Measurements from ENCODE around the gene KRTAP10-1. TPM values are rescaled to one million over a fixed set of nuclear protein-coding genes. Genes with fewer than 3 reads are reported as not detected.
A peak's percentile ranks its signal among the peaks of the same experiment; 100 is the strongest.

The KRTAP10-1 gene
- total RNA-seq, 1 donor from 2014 or later = not detected

GRCh38 chr21:44527156-44527982 is 12.6 kb downstream of the KRTAP10-1 start:
- no peak for DNase-seq

DNA sequence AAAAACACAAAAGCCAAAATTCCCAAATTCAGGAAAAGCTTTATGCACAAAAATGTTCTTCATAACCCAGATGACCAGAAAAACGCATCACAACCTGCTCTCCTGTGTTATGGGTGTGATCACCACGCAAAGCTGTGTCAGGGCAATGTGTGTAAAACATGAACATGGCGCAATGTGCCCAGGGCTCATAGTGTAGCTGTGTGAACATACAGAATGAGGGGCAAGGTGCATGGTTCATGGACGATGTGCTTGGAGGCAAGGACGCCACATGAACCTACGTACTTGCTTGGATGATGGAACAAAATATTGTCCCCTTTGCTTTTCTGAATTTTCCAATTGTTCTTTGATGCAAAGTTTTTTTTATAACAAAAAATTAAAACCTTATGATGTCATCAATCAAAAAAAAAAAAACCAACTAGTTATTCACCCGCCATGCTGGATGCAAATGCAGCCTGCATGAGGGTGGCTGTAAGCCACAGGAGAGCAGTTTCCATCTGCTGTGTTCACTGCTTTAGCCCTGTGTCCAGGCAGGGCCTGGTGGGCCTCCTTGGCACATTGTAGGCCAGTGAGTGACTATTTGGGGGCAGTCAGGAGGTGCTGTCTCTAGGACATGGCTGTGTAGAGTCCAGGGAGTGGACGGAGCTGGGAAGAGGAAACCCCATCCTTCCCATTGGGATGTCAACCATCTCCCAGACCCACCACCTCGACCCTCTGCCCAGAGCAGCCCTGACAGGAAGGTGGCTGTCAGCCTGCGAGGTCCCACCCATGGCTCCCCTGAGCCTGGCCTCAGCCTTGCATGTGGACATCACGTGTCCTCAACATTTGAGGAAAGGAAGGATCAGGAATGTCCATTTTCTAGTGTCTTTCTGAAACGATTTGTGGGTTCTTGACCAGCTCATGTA is 13.6 kb downstream of the KRTAP10-1 start:
- DNase-seq = no peak

GRCh38 chr21:44525391-44526095 is 14.5 kb downstream of the KRTAP10-1 start:
- DNase-seq = no peak

- no peak for DNase-seq
Measured at GRCh38 chr21:44524414-44525371, 15.3 kb downstream of the KRTAP10-1 start.

DNA sequence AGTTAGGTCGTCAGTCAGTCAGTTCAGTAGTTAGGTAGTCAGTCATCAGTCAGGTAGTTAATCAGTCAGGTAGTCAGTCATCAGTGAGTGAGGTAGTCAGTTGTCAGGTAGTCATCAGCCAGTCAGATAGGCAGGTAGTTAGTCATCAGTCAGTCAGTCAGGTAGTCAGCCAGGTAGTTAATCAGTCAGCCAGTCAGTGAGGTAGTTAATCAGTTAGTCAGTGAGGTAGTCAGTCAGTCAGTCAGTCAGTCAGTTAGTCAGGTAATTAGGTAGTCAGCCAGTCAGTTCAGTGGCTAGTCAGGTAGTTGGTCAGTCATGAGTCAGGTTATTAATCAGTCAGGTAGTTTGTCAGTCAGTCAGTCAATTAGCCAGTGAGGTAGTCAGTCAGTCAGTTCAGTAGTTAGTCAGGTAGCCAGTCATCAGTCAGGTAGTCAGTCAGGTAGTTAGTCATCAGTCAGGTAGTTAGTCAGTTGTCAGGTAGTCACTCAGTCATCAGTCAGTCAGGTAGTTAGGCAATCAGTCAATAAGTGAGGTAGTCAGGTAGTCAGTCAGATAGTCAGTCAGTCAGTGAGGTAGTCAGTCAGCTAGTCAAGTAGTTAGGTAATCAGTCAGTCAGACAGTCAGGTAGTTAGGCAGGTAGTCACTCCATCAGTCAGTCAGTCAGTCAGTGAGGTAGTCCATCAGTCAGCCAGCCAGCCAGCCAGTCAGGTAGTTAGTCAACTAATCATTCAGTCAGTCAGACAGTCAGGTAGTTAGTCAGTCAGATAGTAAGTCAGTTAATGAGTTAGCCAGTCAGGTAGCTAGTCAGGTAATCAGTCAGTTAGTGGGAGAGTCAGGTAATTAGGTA is 16.2 kb downstream of the KRTAP10-1 start:
- no peak for DNase-seq

DNA sequence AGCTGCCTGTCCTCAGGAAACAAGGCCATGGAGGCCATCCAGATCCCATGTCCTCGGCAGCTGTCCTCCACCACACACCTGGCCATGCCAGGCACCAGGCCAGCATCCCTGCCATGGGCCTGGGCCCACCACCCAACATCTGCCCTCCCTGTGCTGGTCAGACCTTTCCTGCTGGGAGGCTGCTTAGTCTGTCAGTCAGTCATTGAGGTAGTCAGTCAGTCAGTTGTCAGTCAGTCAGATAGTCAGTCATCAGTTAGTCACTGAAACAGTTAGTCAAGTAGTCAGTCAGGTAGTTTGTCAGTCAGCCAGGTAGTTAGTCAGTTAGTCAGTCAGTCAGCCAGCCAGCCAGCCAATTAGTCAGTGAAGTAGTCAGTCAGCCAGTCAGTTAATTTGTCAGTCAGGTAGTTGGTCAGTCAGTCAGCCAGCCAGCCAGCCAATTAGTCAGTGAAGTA is 17.2 kb downstream of the KRTAP10-1 start:
- DNase-seq = no peak

- no peak for DNase-seq
Measured at GRCh38 chr21:44521928-44522752, 17.9 kb downstream of the KRTAP10-1 start.

- DNase-seq = no peak
Measured at GRCh38 chr21:44521301-44521927, 18.6 kb downstream of the KRTAP10-1 start.

DNA sequence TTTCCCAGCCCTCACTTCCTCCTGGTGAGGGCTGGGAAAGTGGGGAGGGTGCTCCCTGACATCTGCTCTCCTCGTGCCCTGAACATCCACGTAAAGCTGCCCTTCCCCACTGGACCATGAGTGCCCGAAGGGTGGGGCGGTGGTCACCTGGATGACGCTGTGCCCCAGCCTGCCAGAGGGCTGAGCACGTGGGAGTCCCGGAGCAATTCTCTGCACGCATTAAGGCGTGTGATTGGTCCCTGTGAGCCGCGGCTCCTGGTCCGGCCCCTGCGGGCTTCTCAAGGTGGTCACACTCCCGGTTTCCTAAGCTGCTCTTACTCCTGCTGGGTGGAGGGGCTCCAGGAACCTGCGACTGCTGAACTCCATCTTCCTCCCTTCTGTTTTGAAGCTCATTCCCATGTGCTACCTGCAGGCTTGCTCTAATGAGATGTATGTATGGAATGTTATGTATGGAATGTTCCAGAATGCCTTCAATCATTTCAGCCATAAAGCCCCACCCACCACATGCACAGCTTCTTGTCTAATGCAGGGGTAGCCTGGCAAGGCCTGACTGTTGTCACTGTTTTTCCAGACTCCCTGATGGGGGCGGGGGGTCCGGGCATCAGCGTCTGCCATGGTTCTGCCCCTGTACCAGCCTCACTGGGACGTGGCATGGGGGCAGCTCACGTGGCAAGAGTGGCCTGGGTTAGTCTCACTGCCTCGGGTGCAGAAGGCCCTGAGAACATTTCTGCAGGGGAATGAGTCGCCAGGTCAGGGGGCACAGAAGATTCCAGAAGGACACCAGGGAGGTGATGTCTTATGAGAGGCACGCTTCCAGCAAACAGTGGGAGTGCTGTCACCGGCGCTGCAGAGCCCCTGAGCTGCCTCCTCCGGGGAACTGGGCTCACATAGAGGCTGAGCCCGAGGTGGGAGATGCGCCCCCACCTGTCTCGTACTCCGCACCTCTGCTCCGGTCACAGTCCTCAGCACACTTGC is 19.4 kb downstream of the KRTAP10-1 start:
- DNase-seq = no peak

- DNase-seq = no peak
Measured at GRCh38 chr21:44519346-44520325, 20.4 kb downstream of the KRTAP10-1 start.

- no peak for DNase-seq
Measured at GRCh38 chr21:44518686-44519085, 21.3 kb downstream of the KRTAP10-1 start.

DNA sequence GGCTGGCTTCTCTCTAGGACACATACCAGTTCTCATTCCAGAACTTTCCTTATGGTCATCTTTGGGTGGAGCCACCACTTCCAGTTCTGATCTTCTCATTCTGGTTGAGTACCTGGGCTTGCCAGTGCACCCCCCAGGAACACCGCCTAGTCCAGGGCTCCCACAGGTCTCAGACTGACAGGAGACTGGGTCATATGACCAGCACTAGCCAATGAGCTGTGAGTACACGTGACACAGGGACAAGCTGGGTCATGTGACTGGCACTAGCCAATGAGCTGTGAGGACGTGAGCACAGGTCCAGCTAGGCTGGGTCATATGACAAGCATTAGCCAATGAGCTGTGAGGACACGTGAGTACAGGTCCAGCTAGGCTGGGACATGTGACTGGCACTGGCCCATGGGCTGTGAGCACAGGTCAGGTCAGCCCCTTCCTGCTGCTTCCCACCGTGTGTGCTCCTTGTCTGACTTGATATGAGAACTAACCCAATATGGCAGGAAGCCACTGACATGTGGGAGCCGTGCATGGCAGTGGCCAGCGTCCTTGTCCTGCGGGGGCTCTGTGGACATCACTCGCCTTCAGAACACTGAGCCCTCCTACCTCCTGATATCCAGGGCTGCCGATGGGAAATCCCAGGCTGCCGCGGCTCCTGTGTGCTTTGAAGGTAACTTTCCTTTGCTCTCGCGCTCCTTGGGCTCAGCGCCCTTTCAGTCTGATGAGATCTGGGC is 22.7 kb downstream of the KRTAP10-1 start:
- peak; percentile 28 for DNase-seq

- DNase-seq = no peak
Measured at GRCh38 chr21:44516828-44517174, 23.2 kb downstream of the KRTAP10-1 start.

DNA sequence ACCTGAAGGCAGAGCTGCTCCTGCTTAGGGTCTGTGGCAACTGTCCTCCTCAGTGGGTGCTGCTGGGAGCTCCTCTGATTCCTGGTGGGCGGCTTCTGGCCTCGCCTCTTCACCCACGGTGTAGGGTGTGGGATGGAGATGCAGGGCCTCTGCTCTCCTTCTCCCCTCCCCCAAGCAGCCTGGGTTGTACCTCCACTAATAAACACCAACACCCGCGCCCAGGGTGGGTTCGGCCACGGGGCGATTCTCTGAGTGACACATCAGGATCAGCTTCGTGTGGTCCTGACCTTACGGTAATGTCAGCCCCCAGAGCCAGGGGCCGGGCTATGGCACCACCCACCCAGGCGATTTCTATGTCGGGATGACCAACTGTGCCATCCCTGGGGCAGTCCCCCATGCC is 23.7 kb downstream of the KRTAP10-1 start:
- no peak for DNase-seq

DNA sequence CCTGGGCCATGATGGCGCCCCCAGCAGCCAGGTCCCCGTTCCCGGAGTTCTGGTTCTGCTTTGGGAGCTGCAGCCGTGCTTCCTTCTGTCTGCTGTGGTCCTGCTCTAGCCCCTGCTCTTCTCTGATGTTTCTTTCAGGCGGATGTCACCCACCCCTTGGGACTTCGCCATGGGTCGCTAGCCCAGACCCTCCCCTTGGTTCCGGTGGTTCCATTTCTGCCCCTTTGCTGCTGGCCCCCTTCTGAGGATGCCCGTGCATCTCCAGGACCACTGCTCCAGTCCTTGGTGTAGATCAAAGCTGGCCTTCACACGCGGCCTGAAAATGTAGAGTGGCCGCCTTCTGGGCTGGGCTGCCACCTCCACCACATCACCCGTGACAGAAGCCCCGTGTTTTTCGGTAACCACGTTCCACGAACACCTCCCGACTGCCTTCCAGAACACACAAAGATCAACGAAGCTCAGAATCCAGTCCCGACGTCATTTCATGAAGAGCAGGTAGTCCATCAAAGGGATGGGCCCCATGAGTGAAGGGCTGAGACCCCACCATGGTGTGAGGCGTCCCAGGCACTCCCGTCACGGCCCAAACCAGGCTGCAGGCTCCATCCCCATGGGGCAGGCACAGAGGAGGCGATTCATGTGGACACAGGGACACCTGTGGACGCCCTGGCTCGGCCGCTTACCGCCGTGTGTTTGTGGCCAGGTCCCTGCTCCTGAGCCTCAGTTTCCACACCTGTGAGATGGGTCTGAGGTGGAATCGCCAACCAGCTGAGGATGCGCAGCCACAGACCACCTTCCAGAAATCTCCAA is 24.4 kb downstream of the KRTAP10-1 start:
- DNase-seq = no peak

All from dermis blood vessel endothelial cell (primary cell).